NCI-H345 treated with DMSO at 0.1 percent for 48 hours (cell line): ENCODE measurements around the gene DNAH8.
A peak's percentile ranks its signal among the peaks of the same experiment; 100 is the strongest.

Experiments used
- DNase-seq: peaks from one replicate; lab custom pipeline; 2025; ENCODE audit not compliant: unreplicated experiment; lab: John Stamatoyannopoulos, UW

DNAH8 gene

DNA sequence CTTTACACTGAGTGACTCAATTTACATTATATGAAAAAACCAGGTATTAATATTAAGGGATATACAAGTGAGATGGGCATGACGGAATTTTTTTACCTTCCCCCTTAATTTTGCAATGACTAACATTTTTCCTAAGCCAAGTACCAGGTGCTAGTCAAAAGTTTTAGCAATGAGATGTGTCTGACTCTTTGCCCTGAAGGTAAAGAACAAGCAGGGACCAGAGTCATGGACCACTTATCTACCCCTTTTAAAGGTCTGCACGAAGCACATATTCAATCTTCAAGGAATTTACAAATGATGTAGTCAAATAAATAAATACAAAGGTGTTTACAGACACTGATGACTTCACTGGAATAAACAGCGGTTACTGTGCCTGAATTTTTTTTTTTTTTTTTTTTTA lies 13.6 kb upstream of the DNAH8 start:
- no peak for DNase-seq

DNA sequence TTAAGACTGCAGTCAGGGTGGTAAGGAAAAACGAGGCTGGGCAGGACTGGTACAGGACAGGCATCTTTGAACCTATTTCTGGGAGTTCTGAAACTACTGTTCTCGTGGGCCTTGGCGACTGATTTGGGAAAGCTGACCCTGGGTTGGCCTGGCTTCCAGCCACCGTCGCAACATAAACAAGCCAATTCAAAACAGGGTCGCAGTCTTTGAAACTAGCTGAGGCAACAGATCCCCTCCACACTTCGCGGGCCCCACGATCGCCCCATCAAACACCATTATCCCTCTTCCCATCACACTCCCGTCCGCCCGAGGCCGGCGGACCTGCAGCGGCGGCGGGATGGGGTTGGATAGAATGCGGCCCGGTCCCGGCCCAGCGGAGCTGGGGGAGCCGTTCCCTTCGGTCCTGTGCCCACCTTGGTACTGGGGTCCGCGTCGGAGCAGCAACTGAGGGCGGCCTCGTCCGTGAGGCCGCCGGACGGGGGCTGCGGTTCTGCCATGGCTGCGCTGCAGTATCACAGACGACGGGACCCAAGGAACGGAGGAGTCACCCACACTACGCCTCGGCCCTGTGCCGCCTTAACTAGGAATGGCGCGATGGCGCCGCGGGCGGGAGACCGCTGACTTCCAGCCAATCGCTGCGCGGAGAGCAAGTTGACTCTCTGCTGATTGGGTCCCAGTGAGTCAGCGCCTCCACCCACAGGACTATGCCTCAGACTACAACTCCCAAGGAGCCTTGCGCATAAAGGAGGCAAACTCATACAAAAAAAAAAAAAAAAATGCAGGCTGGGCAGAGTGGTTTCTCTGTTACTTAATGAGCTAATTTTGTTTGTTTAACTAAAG lies 12.3 kb upstream of the DNAH8 start, which contains the start of gene GLO1:
Gene GLO1 (minus strand): TSS at position 588 of the 840 bp plus-strand sequence. CDS start 91 bp downstream, at position 497.
- peak; percentile 94 for DNase-seq

DNA sequence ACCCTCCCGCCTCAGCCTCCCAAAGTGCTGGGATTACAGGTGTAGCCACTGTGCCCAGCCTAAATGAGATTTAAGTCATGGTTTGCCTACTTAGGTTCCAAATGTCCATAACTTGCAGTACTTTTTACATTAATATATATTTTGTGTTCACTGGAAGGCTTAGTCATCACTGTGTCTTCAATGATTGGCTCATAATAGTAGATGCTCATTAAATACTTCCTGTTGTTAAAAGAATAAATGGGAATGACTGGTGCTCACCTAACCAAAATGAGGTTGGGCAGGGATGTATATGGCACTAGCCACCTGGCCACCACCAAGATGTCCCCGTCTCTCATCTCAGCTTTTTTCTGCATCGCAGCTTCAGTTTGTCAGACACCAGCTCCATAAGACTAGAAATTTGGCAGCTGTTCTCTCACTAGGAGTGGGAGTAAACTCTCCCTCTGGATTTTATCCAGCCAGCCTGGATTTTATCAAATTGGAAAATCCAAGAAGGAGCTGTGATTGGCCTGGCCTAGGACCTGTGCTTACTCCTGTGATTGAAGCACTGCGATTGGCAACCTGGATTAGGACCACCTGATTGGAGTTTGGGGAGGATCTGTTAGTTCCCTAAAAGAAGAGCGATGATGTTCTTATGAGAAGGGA lies 11.0 kb upstream of the DNAH8 start:
- no peak for DNase-seq

DNA sequence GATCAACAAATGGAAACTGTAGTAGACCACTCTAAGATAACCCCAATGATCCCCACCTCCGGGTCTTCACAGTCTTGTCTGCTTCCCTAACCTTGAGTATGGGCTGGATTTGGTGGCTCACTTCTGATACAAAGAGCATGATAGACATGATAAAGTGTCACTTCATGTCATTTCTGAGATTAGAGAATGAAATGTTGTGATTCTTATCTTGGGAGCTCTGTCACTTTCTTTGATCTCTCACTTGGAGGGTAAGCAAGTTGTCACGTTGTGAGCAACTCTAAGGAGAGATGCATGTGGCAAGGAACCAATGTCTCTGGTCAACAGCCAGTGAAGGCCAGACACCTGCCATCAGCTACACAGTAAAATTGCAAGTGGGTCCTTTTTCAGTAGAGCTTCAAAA lies 9.2 kb upstream of the DNAH8 start:
- no peak for DNase-seq

DNA sequence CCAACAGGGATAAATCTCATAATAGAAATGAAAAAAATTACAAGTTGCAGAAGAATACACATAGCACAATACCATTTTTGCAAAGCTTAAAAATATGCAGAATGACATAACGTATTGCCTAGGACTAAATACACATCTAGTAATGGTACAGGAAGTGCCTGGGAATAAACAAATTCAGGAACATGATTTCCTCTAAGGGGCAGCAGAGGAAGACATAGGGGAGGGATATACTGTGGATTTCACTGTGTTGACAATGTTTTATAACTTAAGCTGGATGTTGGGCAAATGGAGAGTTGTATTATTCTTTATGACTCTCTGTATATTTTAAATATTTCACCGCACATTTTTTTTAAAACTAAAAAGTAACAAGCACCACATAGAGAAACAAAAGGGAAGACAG lies 6.6 kb upstream of the DNAH8 start:
- no peak for DNase-seq

DNA sequence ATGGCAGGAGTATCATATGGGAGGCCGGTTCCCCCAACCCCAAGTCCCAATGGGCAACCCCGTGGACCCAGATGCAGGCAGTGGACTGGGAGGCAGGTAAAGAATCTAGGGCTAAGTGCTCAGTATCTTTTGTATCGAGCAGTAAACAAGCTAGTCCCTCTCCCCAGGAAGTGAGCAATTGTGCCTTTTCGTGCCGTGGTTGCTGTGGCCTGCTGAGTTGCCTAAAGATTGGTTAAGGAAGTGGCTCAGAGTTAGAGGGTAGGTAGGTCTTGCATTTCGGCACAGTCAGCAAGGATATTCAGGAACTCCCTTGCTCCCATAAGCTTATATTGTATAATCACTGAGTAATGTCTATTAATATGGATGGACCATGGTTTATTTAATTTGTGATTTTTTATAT lies 1.3 kb upstream of the DNAH8 start:
- DNase-seq = no peak

DNA sequence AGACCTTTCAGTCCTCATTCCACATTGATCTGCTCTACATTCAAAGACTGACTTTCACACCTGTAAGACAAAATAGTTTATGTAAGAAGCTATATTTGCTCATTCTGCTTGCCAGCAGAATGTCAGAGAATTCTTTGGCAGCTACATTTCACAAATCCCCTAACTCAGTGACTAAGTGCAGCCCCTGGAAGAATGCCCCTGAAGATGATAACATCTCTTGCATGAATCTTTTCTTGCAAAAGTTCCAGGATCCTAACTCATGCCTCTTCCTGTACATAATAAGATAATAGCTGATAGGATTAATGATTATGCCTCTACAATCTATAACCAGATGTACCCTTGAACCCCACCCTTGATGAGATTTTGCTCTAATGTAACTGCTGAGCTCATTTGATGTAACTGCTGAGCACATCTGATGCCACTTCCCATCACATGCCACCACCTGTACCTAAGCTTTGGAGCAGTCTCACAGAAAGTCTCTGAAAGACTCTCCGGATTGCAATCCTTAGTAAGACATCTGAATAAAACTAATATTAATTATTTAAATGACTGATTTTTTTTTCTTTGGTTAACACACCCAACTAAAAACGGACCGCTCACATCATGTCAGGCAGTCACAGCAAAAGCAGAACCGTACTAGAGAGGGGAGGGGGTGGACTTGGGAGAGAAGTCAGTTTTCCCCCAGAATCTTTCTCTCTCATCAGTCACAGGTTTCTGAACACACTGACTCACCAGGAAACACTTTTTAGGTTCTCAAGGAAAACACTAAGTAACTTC lies 684 bp upstream of the DNAH8 start:
- DNase-seq = no peak

DNA sequence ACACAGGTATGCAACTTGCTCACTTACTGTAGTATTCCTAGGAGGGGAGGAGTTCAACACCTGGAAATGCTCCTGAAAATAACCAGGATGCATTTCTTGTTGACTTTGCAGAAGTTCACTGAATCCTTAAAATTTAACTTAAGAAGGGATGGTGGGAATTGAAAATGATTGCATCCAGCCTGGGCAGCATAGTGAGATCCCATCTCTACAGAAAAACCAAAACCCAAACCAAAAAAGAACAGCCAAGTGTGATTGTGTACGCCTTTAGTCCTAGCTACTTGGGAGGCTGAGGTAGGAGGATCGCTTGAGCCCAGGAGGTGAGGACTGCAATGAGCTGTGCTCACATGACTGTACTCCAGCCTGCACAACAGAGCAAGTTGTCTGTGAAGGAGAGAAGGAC lies 1.7 kb downstream of the DNAH8 start:
- DNase-seq = no peak

DNA sequence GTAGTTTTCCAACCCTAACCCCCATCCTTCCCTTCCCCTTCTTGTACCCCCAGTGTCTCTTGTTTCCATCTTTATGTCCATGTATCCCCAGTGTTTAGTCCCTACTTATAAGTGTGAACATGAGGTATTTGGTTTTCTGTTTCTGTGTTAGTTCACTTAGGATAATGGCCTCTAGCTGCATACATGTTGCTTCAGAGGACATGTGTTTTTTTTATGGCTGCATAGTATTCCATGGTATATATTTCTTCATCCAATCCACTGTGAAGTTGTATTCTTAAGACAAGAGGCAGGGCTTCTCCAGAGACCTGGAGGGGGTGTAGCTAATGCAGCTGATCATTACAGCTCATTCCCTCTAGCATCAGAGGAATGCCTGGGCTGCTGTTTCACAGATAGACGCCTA lies 4.2 kb downstream of the DNAH8 start:
- DNase-seq = no peak

DNA sequence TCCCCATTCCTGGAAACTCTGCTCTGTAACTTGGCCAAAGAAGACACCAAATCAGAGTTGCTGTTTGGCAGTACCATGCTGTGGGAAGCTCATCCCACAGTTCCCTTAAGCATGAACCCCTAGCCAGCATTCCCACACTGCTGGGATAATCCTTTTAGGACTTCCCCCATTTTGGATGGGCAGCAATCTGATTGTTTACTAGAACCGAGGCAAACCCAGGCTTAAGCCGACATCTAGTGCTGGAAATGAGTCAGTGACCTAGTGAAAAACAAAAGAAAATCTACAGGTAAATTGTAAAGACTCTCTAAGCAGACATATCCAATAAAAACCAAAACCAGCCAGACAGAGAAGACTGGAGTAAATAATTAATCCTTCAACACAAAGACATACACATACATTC lies 5.2 kb downstream of the DNAH8 start:
- DNase-seq = no peak

DNA sequence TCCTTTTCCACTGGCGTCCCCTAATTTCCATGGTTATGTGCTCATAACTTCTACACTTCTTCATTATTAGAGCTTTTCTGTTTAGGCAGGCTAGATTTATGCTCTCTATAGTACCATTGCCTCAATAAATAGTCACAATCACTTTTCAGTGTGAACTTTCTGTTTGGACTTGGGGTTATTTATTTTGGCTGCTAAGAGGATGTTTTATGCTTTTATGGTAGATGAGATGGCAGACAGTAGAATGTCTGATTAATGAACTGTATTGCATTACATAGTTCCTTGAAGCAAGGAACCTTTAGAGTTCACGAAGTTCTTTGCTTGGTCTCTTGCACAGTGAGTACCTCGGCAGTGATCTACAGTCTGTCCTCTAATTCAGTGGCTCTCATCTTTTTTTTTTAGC lies 6.9 kb downstream of the DNAH8 start:
- no peak for DNase-seq

DNA sequence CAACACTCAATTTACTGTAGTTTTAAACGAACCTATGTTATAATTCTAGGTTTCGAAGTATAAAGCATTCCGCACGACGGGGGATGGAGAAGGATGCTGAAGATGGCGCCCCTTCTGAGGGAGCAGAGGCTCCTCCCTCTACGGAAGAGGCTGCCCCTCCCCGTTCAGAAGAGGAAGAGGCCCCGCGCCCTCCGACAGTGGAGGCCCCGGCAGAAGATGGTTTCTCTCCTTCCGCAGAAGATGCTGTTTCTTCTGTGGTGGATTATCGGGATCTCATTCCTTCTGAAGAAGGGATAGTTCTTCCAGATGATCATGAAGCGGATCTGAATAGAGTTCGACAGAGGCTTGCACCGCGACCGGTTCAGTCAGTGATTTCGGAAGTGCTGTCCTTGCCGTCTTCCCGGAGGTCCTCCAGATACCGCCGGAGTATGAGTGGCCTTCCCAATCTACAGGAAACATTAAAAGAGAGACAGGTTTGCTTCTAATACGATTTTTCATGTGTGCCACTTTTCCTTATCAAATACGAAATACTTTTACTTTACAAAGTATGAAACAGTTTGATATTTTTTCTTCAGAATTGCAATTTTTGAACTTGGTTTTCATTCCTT lies 7.7 kb downstream of the DNAH8 start:
- DNase-seq = no peak

DNA sequence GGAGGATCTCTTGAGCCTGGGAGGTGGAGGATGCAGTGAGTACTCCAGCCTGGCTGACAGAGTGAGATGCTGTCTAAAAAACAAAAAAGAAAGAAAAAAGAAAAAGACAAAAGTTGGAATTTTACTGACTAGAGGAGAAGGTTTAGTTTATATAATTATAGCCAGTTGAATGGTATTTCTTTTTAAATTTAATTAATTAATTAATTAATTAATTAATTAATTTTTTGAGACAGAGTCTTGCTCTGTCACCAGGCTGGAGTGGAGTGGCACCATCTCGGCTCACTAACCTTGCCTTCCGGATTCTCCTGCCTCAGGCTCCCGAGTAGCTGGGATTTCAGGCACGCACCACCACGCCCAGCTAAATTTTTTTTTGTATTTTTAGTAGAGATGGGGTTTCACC lies 8.7 kb downstream of the DNAH8 start:
- no peak for DNase-seq

DNA sequence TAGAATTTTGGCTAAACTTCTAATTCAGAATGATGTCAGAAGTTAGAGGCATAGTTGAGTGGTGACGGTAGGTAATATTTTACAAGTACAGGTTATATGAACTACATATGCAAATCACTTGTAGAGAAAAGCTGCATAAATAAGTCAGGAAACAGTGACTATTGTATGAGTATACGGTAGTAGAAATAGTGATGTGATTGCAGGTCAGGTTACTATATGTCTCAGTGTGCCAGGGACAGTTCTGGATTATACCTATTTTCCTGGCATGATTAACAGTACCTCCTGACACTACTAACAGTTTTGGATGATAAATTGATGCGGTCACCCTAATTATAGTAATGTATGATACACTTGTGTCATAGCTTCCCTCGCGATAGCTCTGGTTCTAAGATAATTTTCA lies 9.2 kb downstream of the DNAH8 start:
- no peak for DNase-seq

DNA sequence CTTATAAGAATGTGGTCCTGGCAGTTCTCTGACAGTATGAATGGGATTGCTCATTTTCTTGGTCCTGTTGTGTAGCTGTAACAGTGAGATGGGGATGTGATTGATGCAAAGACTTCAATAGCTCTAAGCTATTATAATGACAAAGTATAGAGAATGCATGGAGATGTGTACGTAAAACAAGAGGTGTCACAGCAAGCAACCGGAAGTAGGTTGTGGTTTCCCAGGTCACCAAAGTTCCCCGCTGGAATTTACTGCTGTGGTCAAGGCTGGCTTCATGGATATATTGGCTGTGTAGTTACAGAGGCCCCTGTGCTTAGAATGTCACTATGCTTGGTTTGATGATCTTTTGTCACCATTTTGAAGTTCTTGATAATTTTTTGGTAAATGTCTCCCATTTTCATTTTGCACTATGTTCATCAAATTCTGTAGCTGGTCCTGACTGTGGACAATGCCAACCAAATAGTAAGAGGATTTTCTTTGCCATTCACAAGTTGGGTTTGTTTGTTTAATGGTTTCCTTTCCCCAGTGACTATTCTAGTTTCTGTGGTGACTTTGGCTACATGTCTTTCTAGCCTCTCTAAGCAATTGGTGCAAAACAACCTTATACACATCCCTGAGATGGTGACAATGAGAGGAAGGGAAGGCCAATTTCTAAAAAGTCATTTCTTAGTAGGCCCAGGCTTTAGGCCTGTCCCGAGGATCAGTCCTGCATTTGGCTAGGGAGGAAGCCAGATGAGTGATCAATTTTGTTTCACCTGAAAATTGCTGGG lies 10.5 kb downstream of the DNAH8 start:
- DNase-seq = no peak

DNA sequence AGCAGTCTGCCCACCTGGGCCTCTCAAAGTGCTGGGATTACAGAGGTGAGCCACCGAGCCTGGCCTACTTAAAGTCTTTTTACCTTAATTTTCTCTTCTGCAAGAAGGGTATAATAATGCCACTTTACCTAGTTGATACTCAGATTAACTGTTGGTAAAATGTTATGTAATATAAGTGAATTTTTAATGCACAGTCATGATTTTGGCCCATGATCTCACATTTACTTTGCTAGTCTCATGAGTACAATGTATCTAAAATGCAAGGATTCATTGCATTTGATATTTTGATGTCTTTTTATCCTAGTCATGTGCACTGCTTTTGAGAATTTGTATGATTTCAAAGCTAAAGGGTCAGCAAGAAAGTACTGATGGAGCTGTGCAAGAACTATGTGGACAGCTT lies 13.1 kb downstream of the DNAH8 start:
- no peak for DNase-seq

DNA sequence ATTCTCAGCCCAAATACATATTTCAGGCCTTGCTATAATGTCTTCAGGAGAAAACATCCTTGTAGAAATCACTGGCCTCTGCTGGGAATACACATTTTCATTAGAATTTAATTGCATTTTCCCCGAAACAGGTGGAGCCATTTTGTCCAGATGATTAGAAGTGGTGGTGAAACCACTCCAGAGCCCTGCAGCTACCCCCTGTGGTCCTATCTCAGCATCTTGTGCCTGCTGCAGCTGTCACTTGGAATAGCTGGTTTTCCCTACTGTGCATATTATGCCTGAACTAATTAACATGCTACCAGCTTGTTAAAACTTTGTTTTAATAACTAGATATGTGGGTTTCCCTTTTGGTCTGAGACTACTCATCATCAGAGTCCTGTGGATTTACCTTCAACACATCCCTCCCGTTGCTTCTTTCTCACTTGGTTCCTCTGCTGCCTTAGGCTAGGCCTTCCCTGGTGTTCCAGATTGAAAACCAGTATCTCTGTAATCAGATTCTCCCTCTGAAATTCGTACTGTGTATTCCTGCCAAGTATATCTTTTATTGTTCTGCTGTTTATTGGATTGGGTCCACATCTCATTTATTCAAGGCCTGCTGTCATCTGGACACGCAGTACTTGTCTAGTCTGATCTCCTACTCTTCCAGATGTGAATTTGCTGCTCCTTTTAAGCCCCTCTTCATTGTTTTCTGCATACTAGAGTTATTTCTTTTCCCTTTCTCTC lies 15.2 kb downstream of the DNAH8 start:
- DNase-seq = no peak

DNA sequence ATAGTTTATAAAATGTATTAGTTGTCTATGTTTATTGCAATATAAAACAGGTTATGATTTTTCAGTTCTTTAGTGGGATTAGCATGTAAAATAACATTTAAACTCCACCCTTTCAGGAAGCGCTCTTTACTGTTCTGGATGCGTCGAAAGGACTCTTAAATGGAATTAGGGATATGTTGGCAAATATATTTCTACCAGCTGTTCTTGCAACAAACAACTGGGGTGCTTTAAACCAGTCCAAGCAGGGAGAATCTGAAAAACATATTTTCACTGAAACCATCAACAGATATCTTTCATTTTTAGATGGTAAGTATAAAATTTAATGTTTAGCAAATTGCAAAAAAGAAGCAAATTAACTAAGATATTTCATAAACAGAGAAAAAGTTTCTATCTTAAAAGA lies 21.8 kb downstream of the DNAH8 start:
- no peak for DNase-seq

DNA sequence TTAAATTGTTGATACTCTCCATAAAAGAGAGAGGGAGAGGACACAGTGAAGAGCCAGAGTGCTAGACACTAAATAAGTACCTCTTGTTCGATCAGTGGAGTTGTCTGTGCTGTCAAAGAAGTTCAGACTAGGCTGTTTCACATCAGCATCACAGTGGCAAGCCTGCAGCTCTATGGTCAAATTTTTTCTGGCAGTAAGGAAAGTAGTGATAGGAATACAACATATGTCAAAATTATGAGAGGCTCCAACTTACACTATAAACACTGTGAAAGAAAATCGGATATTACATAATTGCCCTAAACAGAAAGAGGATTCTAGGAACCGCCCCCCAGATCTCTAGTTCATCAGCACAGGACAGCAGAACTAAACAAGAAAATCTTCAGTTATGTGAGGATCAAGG lies 23.1 kb downstream of the DNAH8 start:
- no peak for DNase-seq

DNA sequence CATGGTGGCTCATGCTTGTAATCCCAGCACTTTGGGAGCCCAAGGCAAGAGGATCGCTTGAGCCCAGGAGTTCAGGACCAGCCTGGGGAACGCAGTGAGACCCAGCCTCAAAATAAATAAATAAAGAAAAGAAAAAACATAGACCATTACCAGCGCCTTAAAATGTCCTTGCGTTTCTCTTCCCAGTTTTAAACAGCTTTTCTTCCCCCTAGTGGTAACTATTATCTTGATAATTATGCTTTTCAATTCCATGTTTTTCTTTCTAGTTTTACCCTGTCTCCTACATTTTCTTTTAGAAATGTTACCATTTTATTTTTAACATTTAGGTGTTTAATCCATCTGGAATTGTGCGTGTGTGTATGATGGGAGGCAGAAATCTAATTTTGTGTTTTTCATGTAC lies 24.4 kb downstream of the DNAH8 start:
- DNase-seq = no peak
